HG02763 (cell line): Measurements from ENCODE around the gene DPCD.
"Not testable (repeated sequence)": the region's sequence is repeated elsewhere in the genome, so short reads cannot be mapped to it uniquely, and the experiment has no call there.

ENCODE experiments used
- ATAC-seq: cut with Tn5 transposase; IDR thresholded peaks from one replicate; pipeline ENCODE4 v1.9.1; 2021; ENCODE audit warnings: mild to moderate bottlenecking, moderate library complexity; ENCODE audit not compliant: unreplicated experiment

DPCD gene

DNA sequence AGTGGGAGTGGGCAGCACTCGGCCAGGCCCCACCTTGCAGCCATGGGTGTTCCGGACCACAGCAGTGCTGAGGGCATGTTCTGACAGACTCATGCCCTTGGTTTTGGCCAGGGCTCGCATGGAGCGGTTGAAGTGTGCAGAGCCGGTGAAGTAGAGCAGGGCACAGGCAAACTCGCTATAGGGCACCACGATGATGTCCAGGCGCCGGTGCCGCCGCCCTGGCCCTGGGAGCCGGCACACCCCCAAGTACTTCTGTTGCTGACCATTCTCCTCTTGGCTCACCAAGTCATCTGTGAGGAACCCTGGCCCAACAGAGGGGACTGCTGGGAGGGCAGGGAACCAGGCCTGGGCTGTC lies 8.6 kb upstream of the DPCD start:
- ATAC-seq = no peak

DNA sequence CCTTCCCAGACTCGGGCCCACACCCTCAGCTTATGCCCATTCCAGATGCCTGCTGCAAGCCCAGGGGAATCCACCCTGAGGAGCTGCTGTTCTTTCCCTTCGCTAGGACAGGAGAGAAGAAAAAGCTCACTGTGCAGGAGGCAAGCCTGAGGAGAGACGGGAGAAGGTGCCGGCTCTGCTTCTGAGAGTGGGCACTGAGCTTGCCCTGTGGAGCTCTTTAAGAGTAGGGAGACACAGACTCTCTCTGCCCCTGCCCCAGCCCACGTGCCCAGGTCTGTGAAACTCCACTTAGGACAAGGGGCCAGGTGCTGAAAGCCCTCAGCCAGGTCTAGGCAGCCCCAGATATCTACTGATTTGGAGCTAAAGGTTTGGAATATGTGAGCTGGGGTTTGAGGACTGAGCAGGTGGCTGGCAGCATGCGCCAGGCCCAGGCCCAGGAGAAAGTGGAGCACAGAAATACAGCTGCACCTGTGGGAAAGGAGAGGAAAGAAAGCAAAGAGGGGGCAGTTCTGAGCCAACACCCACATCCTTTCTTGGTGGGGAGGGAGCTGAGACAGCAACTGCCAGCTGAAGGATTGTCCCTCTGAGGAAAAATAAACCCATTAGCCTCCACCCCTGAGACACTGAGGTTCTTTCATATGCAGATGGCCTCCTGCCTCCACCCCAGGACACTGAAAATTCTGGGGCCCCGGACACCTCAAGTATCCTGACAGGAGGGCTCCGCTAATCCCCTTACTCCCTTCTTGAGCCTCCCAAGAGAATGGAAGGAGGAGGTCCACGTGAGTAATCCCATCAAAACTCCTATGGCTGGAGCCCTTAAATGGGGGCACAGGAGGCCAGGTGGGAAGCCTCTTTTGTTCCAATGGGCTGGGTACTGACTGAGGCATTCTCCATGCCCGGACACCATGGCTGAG lies 7.4 kb upstream of the DPCD start:
- no peak for ATAC-seq

DNA sequence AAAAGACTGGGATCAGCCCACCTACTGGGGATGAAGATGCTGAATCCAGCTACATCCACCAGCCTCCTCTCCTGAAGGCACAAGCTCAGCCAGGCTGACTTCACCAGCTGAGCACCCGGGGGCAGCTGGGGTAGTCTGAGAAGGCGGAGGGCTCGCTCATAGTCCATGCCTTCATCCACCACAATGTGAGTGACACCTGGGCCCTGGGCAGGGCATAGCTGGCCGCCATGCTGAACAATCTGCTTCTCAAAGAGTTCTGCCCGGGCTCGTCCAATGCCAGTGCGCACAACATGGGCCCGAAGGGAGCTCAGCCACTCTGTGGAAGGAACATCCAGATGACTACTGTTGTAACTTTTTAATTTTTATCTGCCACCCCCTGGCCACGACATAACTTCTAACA lies 2.3 kb upstream of the DPCD start:
- no peak for ATAC-seq

DNA sequence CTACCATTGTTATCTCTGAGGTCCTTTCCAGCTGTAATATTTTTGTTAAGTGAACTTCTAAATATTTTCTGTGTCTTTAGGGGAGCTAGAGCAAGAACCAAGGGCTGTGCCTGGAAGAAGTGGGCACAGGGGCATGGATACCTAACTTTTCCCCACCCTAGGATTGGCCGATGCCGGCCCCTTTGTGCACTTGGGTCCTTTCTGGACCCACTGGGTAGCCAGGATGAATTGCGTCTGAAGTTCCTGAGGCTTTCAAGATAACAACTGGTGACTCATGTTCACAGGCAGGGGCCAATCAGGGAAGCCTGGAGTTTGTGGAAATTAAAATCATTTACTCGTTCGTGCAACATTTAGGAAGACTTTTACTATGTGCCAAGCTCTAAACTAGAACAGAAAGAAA lies 758 bp downstream of the DPCD start:
- ATAC-seq = no peak

DNA sequence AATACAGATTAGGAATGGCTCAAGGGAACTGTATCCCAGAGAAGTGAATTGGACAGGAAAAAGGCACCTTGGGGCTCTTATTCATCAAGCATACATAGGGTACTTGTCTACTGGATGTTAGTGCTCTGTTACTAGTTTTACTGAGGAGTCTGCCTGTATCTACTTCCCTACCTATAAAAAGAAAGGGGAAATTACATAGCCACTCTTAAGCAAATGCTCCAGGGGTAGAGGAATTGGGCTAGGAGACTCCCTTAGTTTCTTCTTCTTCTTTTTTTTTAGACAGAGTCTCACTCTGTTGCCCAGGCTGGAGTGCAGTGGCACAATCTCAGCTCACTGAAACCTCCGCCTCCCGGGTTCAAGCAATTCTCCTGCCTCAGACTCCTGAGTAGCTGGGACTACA lies 5.2 kb downstream of the DPCD start:
- not testable (repeated sequence) for ATAC-seq

- no peak for ATAC-seq
These were observed 7.7 kb downstream of the DPCD start for GRCh38 chr10:101595591-101596433.

- ATAC-seq = no peak
These were observed 9.2 kb downstream of the DPCD start for GRCh38 chr10:101597091-101597900.

DNA sequence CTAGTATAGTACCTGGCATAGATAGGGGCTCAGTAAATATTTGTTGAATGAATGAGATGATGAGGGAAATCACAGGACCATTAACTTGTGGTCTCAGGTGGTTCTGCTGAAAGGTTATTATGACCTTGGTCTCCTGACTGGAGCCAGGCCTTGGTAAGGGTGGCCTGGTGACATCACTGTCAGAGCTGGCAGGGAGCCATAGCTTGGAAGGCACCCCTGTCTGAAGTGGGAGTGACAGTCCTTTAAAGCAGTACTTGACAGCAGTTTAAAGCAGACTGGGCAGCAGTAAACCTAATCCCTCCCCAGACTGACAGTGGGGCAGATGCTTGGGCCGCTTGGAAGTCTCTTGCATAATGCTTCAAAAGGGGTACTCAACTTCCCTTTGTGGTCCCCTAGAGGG lies 13.4 kb downstream of the DPCD start:
- ATAC-seq = no peak

DNA sequence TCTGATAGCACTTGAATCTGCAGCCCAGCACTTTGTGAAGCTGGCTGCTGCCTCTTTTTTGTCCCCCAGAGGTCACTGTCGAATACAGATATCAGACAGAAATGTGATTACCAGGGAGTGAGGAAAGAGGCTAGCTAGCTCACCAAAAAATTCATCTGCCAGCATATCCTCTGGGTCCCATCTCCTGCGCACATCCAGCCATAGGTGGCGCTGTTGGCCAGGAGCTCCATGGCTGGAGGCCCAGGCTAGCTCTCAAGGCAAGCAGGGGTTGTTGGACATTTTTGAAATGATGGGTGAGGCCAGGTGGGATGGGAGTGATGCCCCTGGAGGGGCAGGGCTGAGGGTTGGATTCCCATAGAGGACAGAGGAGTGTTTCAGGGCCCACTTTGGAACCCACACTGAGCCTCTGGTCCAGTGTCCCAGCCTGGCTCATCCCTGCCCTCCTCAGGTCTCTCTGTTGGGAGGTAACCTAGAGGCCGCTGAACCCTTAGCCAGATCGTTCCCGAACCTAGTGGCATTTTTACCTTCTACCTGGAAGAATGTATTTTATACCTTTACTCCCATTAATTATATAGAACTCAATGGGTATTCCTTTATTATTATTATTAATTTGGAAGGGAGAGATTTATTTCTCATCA lies 14.8 kb downstream of the DPCD start:
- peak; percentile 65 for ATAC-seq

DNA sequence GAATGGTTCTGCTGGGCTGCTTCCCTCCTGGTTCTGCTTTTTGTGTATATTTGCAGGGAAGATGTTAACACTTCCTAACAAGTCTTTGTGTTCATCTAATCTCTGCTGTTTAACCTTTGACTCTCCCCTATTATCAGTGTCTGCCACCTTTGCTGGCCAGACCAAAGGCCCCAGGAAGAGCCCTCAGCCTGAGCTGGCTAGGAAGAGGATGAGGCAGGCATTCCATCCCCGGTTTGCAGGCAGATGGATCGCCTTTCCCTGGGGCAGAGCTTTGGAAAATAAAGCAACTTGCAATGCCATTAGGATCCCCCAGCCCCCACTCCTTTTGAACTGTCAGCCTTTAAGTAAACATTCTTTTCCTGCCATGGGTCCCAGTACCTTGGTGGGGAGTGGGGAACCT lies 19.0 kb downstream of the DPCD start:
- ATAC-seq = no peak

GRCh38 chr10:101609481-101609880 lies 21.4 kb downstream of the DPCD start:
- no peak for ATAC-seq

DNA sequence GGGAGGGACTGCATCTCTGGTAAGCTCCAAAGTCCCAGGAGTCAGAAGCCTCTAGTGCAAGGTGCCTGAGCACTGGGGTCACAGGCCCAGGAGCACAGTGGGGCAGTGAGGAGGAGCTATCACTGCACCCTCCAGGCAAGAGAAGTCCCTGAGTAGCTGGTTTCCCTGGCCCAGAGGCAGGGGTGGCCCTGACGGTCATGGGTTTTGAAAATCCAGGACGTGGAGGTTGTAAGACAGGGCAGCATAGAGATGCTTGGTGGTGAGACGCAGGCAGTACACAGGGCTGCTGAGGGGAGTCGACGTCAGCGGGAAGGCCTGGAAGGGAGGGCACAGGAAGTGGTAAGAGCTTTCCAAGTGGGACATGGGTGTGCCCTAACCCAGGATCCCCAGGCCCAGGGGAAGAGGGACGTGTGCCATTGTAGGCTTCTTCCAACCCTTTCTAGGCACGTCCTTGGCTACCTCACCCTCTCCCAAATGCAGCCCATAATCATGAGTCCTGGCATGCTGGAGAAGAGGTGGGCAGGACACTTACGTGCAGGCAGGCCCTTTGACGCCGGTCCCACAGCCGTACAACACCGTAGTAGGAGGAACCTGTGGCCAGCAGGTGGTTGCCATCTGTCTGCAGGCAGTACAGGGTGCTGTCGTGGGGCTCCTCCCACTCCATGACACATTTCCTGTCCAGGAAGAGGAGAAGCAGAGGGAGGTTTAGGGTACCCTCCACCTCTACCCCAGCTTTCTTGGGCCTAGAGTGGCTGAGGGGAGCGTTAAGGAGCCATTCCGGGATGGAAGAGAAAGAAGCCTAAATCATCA lies 23.2 kb downstream of the DPCD start:
- no peak for ATAC-seq

- no peak for ATAC-seq
These were observed 24.0 kb downstream of the DPCD start for GRCh38 chr10:101612086-101612485.

DNA sequence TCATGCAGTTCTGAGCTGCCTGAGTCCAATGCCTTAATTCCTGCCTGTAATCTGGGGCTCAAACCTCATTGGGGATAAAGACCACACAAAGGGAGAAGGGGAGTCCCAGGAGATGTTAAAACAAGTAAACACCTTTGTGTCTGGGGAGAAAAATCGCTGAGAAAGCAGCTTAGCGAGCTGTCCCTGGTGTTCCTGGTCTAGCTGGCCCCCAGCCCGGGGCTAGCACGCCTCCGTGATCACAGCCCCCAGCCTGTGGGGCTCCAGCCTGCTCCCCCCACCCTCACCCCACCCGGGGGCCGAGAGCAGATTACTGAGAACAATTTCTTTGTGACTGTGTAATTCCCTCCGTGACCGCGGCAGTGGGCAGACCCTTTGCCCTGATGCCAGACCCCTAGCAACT lies 24.8 kb downstream of the DPCD start:
- ATAC-seq = no peak

DNA sequence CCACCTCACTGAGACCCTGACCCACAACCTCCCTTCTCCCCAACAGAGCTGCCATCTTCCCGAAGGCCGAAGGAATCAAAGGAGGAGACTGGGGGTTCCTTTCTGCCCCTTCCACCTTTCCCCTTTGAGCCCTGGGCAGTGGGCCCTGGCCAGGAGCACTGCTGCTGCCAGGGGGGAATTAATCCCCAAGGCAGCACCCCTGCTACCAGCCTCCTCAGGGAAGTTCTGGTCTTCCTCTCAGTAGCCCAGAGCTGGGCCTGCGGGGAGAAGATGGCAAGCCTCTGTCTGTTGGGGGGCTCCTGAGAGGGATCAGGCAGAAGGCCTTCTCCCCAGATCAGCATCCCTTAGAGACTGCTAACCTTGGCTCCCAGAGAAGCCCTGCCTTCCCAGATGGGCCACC lies 25.5 kb downstream of the DPCD start:
- no peak for ATAC-seq

DNA sequence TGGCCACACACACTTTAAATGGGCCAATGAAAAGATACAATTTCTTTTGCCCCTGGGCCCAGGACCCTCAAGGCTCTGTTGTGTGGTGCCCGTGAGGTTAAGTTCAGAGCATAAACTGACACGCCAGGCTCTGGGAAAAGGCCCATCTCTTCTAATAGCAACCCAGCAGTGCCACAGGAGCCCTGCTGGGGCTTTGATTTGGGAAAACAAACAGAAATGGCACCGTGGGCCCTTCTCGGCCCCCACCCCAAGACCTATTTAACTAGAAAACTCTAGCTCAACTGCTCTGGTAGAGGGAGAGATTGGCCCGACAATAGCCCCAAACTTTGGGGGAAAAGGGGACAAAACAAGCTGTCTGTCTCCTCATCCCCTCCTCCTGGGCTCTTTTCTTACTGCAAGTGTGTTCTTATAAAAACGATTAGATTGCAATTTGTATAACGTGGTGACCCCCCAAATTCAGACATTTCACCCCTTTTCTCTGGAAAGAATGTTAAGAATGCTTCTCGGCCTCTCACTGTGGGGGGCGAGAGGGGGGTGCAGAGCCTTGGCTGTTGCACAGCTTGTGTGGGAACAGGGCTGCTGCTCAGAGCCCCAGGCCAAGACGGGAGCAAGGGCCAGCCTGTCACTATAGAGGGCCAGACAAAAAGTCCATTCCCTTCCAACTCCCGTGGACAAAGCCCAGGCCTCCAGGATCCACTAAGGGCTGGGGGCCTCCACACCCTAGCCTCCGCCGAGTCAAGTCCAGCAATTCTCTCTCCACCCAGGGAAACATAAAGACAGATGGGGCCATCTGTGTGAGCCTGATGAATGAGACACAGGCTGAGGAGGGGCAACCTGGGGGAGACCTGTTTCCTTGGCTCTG lies 26.8 kb downstream of the DPCD start:
- ATAC-seq = no peak

DNA sequence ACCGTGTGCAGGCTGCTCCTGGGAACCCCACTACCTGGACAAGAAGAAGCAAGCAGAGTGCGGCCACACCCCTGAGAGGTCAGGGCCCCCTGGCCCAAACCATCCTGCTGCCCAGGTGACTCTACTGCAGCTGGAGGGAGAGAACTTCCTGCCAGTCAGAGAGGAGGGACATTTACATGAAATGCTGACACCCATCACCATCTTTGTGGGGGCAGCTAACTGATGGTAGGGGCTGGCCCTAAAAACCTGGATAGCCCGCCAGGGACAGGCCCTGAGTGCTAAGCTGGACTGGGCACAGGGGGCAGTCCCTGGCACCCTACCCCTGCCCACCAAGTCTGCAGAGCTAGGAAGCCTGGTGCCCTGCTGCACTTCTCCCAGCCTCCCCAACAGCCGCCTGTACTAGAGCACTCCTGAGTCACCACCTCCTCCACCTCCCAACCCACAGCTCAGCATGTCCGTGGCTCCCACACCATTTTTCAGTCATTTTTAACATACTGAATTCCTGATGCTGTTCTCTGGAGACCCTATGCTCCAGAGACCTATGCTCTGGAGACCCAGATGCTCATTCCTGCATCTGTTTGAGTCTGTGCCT lies 27.5 kb downstream of the DPCD start:
- ATAC-seq = no peak

DNA sequence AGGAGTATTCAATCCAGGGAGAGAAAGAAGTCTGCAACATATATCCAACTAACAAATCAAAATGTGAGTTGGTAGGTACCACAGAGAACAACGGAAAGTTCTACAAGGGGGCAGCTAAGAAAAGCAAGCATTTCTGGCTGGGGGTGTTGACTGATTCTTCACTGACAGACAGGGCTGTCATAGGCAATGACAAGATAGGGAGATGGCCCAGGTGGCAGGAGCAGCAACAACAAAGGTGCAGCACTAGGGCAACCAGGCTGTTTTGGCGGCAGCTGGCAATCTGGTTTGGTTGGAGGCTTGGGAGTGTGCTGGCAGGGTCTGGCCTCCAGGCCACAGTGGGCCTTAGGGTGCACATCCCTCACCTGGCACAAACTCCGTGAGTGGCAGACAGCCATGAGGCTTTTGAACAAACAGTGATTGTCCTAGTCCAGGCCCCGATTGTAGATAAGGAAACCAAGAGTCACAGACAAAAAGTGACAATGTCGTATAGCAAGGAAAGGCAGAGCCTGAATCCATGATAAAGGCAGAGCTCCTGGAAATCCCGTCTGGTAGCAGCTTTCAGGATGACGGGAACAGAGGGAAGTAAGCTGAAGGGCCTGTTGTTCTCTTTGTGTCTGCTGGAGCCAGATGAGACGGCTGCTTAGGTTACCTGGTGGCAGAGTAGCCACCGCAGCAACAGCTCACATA lies 28.4 kb downstream of the DPCD start:
- no peak for ATAC-seq
